ENCODE results near the gene CCDC83.
"Not testable (repeated sequence)": the region's sequence is repeated elsewhere in the genome, so short reads cannot be mapped to it uniquely, and the experiment has no call there.

The CCDC83 gene

DNA sequence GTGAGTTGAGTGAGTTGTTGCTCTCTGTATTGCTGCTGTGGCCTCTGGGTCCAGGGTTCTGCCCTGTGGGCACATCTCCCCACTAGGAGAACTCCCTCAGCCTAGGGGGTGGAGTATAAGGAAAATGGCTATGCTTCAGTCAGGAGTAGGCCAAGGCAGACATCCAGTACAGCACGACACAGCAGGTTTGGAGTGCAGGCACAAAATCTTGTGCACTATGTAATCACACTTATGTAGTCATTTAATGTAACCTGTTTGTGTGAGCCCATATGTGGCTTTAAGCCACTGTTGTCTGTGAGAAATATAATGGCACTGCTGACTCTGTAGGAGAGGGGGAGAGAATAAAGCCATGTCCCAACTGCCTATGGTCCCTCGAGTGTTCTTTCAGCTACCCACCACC lies 90.1 kb downstream of the CCDC83 start:
- ATAC-seq (replicated peaks) (no peak), DNase-seq (no peak)
- H3K36me3 Mint-ChIP-seq (ENCODE audit: insufficient read depth) = peaks cover 4% of the 10 kb centered on the region
- no peak overlapping the region for H3K27ac Mint-ChIP-seq
- peaks cover 0 to 3% of the 10 kb centered on the region in 2 donors for H3K9me3 Mint-ChIP-seq
- H3K27me3 Mint-ChIP-seq = no peaks in the 10 kb centered on the region
- H3K4me1 Mint-ChIP-seq (ENCODE audit: low read depth in 2 of 2) = peaks cover 4 to 20% of the 10 kb centered on the region in 2 donors
- no peak overlapping the region for H3K4me3 Mint-ChIP-seq

DNA sequence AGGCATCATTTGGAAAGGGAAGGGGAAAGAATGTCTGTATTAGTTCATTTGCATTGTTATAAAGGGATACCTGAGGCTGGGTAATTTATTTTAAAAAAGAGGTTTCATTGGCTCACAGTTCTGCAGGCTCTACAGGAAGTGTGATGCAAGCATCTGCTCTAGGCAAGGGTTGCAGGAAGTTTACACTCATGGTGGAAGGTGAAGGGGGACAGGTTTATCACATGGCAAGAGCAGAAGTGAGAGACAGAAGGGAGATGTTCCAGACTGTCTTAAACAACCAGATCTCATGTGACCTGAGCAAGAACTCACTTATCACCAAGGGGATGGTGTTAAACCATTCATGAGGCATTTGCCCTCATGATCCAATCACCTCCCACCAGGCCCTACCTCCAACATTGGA lies 90.6 kb downstream of the CCDC83 start:
- H3K36me3 Mint-ChIP-seq (ENCODE audit: insufficient read depth) = peaks cover 4% of the 10 kb centered on the region
- DNase-seq (no peak), ATAC-seq (replicated peaks) (peak; percentile 70)
- H3K27me3 Mint-ChIP-seq = no peaks in the 10 kb centered on the region
- H3K27ac Mint-ChIP-seq = peak overlapping the region in 1 of 2 donors; percentile 28
- peaks cover 4 to 20% of the 10 kb centered on the region in 2 donors for H3K4me1 Mint-ChIP-seq (ENCODE audit: low read depth in 2 of 2)
- no peak overlapping the region for H3K4me3 Mint-ChIP-seq
- H3K9me3 Mint-ChIP-seq = peaks cover 1 to 3% of the 10 kb centered on the region in 2 donors

DNA sequence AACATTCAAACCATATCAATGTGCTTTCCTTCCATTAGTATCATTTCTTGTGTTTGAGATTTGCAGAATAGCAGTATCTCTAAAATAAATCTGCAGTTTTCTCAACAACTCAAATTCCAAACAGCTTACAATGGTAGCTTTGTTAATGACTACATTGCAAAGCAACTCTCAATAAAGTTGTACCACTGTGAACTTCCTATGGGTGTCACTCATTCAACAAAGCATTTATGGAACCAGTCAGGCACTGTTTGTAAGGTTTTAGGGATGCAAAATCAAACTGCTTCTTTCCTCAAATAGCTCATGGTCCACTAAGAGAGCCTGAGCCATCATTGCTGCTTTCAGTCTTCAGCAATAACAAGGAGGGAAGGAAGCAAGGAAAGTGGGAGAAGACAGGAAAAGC lies 91.0 kb downstream of the CCDC83 start:
- ATAC-seq (replicated peaks) (no peak), DNase-seq (no peak)
- Mint-ChIP-seq H3K36me3 (ENCODE audit: insufficient read depth) (peaks cover 4% of the 10 kb centered on the region), H3K4me3 (no peak overlapping the region), H3K27me3 (no peaks in the 10 kb centered on the region), H3K4me1 (ENCODE audit: low read depth in 2 of 2) (peaks cover 4 to 20% of the 10 kb centered on the region in 2 donors), H3K27ac (peak overlapping the region in 1 of 2 donors; percentile 84), H3K9me3 (peaks cover 4 to 5% of the 10 kb centered on the region in 2 donors)

DNA sequence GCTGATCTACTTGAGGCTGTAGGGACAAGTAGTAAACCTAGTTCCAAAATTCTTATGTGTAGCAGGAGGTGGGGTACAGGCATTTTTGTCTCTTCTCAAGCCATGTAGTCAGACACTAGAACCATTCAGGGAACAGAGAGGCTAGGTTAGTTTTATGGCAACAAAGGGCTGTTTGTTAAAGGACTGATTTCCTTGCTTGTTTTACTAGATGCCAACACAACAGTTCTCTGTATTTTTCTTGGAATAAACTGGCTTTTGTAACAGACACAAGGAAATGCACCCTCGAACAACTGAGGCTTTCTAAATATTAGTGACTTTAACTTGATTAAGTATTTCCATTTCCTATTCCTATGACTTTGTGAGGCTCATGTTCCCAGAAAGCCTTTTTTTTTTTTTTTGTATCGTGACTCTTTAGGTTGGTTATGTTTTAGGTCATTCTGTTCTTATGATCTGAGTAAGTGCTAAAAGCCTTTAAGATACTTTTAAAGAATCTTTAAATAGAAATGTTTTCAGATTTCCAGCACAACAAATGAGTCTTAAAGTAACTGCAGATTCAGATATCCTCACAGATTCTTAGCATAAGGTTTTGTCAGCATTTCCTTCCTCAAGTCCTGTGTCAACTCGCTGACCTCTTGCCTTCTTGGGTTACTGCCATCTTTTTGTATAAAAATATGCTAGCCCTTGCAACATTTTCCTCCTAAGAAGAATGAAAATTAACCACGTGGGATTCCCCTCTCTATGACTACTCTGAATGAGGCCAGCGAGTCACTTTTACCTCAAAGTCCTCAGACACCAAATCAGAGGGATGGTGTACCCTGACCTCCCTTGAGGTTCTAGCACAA lies 92.5 kb downstream of the CCDC83 start:
- Mint-ChIP-seq H3K4me1 (ENCODE audit: low read depth in 2 of 2) (peaks cover 4 to 20% of the 10 kb centered on the region in 2 donors), H3K4me3 (no peak overlapping the region), H3K27ac (peak overlapping the region in 1 of 2 donors; percentile 20), H3K9me3 (peaks cover 5 to 10% of the 10 kb centered on the region in 2 donors), H3K27me3 (no peaks in the 10 kb centered on the region), H3K36me3 (ENCODE audit: insufficient read depth) (peaks cover 5% of the 10 kb centered on the region)
- DNase-seq = no peak
- peak; percentile 57 for ATAC-seq (replicated peaks)

DNA sequence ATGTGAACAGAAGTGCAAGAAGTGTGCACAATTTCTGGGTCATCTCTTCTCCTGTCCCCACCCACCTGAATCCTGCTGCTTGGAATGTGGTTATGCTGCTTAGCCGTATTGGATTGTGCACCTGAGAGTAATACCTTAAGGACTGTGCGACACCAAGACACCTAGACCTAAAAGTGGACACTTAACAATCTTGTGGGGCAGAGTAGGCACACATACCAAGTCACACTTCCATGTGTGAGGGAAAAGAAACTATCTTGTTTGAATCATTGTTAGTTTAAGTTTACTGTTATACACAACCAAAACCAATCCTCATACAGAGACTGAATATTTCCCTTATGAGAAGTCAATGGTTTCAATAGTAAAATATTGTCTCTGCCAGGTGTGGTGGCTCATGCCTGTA lies 93.7 kb downstream of the CCDC83 start:
- Mint-ChIP-seq H3K4me1 (ENCODE audit: low read depth in 2 of 2) (peaks cover 4 to 20% of the 10 kb centered on the region in 2 donors), H3K27me3 (no peaks in the 10 kb centered on the region), H3K36me3 (ENCODE audit: insufficient read depth) (peaks cover 14% of the 10 kb centered on the region), H3K4me3 (no peak overlapping the region), H3K9me3 (peaks cover 7 to 10% of the 10 kb centered on the region in 2 donors), H3K27ac (peak overlapping the region in 1 of 2 donors; percentile 20)
- ATAC-seq (replicated peaks) (no peak), DNase-seq (no peak)

DNA sequence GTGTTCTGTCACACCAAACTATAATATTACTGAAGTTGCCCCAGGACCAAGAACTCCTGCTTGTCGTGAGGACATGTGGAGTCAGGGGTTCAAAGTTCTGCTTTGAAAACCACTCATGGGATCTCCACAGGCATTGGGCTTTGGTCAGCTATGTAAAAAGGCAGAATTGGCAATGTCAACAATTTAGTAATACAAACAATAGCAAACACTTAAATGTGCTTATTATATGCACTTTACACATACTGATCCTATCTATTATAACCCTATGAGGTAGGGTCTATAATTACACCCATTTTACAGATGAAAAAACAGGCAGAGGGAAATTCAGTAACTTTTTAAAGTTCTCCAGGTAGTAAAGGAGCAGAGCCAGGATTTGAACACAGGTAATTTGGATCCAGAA lies 94.6 kb downstream of the CCDC83 start:
- H3K36me3 Mint-ChIP-seq (ENCODE audit: insufficient read depth) = peaks cover 20% of the 10 kb centered on the region
- no peak for DNase-seq
- H3K27me3 Mint-ChIP-seq = no peaks in the 10 kb centered on the region
- H3K4me1 Mint-ChIP-seq (ENCODE audit: low read depth in 2 of 2) = peaks cover 4 to 20% of the 10 kb centered on the region in 2 donors
- no peak for ATAC-seq (replicated peaks)
- H3K27ac Mint-ChIP-seq = no peak overlapping the region
- H3K9me3 Mint-ChIP-seq = peaks cover 7 to 10% of the 10 kb centered on the region in 2 donors
- no peak overlapping the region for H3K4me3 Mint-ChIP-seq

DNA sequence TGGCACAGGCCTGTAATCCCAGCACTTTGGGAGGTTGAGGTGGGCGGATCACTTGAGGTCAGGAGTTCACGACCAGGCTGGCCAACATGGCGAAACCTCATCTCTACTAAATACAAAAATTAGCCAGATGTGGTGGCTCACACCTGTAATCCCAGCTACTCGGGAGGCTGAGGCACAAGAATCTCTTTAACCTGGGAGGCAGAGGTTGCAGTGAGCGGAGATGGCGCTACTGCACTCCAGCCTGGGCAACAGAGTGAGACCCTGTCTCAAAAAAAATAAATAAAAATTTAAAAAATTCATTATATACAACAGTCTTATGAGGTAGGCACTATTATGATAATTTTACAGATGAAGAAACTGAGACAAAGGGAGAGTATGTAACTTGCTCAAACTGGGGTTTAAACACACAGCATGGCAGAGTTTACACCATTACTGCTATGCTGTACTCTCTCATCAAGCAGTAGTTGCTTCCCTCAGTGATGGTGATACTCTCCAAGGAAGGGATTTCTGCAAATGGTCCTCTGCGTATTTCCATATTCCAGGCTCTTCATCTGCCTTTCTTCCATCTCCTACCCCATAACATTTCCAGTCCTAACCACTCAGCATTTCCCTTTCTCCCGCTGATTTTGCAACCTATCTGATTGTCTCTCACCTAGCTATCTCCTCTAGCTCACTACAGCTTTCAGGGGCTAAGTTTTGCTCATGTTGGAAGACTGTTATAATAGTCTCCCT lies 95.3 kb downstream of the CCDC83 start:
- peaks cover 27% of the 10 kb centered on the region for H3K36me3 Mint-ChIP-seq (ENCODE audit: insufficient read depth)
- peaks cover 4 to 17% of the 10 kb centered on the region in 2 donors for H3K4me1 Mint-ChIP-seq (ENCODE audit: low read depth in 2 of 2)
- H3K9me3 Mint-ChIP-seq = peaks cover 7 to 10% of the 10 kb centered on the region in 2 donors
- ATAC-seq (replicated peaks) (no peak), DNase-seq (no peak)
- no peak overlapping the region for H3K27ac Mint-ChIP-seq
- H3K27me3 Mint-ChIP-seq = no peaks in the 10 kb centered on the region
- no peak overlapping the region for H3K4me3 Mint-ChIP-seq

DNA sequence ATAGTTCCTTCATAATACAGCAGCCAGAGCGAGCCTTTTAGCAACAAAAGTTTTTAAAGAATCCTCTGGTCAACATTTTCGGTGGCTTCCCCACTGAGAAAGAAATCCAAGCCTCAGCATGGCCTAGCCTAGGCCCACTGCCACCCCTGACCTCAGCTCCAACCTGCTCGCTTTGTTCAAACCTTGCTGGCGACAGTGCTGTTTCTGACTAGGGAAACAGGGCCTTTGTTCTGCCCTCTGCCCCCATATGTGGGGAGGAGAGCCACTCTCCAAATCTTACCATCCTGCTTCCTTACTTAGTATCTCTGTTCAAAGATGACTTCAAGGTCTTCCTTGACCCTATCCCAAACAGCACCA lies 95.8 kb downstream of the CCDC83 start:
- no peaks in the 10 kb centered on the region for H3K27me3 Mint-ChIP-seq
- H3K4me1 Mint-ChIP-seq (ENCODE audit: low read depth in 2 of 2) = peaks cover 0 to 12% of the 10 kb centered on the region in 2 donors
- peaks cover 31% of the 10 kb centered on the region for H3K36me3 Mint-ChIP-seq (ENCODE audit: insufficient read depth)
- ATAC-seq (replicated peaks) (no peak), DNase-seq (no peak)
- peaks cover 4 to 10% of the 10 kb centered on the region in 2 donors for H3K9me3 Mint-ChIP-seq
- H3K4me3 Mint-ChIP-seq = no peak overlapping the region
- no peak overlapping the region for H3K27ac Mint-ChIP-seq

DNA sequence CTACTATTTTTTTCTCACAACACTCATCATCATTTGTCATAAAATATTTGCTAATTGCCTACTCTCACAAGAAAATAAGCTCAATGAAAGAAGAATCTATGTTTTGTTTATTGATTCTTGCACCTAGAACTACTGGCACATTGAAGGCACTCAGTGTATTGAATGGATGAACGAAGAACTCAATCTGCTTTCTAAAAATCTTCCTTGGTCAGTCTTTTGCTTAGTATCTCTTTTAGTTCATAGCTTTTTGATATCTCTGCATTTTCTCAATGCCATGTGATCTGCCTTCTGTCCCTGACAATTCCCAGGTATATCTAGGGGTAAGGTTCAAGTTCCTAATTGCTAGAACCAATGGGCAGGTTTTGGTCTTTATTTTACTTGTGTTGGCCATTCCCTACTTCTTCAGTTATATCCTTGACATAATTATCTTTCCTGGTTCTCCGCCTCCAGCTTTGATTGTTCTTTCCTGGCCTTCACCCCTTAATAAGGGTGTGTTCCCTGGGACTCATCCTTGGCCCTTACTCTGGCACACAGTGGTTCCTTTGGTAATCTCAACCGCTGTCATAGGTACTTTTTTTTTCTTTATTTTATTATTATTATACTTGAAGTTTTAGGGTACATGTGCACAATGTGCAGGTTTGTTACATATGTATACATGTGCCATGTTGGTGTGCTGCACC lies 96.4 kb downstream of the CCDC83 start:
- DNase-seq = no peak
- H3K36me3 Mint-ChIP-seq (ENCODE audit: insufficient read depth) = peaks cover 36% of the 10 kb centered on the region
- no peaks in the 10 kb centered on the region for H3K27me3 Mint-ChIP-seq
- H3K4me3 Mint-ChIP-seq = no peak overlapping the region
- H3K27ac Mint-ChIP-seq = no peak overlapping the region
- peaks cover 4 to 10% of the 10 kb centered on the region in 2 donors for H3K9me3 Mint-ChIP-seq
- ATAC-seq (replicated peaks) = no peak
- peaks cover 0 to 7% of the 10 kb centered on the region in 2 donors for H3K4me1 Mint-ChIP-seq (ENCODE audit: low read depth in 2 of 2)

DNA sequence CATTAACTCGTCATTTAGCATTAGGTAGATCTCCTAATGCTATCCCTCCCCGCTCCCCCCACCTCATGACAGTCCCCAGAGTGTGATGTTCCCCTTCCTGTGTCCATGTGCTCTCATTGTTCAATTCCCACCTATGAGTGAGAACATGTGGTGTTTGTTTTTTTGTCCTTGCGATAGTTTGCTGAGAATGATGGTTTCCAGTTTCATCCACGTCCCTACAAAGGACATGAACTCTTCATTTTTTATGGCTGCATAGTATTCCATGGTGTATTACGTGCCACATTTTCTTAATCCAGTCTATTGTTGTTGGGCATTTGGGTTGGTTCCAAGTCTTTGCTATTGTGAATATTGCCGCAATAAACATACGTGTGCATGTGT lies 96.9 kb downstream of the CCDC83 start:
- H3K4me3 Mint-ChIP-seq; ATAC-seq (replicated peaks); H3K27me3 Mint-ChIP-seq; DNase-seq; H3K27ac Mint-ChIP-seq; H3K9me3 Mint-ChIP-seq; H3K4me1 Mint-ChIP-seq (ENCODE audit: low read depth in 2 of 2): not testable (repeated sequence)
- peaks cover 42% of the 10 kb centered on the region for H3K36me3 Mint-ChIP-seq (ENCODE audit: insufficient read depth)

DNA sequence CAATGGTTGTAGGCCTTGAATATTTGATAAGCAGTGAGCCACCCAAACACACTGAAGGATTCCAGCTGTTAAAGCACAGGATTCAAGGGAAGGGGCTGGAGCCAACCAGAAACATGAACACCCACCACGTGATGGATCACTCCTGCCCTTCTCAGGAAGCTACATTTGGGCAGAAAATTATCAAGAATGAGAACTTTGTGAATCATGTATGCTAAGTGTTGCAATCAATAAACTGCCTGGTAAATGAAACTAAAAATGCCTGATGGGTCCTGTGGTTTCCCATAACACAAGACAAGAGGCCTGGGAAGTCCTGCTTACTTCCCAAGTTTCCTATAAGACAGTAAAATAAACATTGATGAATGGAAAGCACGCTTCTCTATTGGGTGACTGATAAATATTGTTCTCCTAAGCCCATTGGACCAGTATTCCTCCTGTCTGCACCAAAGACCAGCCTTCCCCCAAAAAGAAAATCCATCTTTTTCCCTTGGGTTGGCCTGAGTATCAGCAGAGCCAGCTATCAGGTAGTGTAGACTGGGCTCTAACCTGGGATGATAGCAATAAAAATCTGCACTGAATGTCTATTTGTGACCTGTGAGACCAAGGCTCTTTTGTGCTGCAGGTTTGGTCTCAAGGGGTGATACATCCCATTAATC lies 98.4 kb downstream of the CCDC83 start:
- DNase-seq (no peak), ATAC-seq (replicated peaks) (no peak)
- Mint-ChIP-seq H3K4me3 (no peak overlapping the region), H3K9me3 (peaks cover 4 to 10% of the 10 kb centered on the region in 2 donors), H3K4me1 (ENCODE audit: low read depth in 2 of 2) (no peaks in the 10 kb centered on the region), H3K27me3 (no peaks in the 10 kb centered on the region), H3K27ac (peak overlapping the region; percentile 20 to 66), H3K36me3 (ENCODE audit: insufficient read depth) (peaks cover 55% of the 10 kb centered on the region)

DNA sequence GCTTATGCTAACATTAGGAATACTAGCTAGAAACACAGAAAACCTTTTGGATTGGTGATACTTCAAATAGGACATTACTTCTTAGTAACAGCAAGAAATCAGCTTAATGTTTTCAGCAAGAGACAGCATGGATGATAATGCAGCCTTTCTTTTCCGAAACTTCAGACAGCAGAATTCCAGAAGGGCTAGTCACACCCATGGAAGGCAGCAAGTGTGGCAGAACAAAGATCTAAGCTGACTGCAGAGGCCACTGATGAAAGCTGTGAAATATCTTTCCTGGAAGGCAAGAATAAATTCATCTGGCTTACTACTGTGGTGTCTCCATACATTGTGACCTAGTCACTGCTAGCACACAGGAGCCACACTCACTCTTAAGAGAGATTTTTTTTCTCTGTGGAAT lies 100.3 kb downstream of the CCDC83 start:
- peak overlapping the region in 1 of 2 donors; percentile 15 for H3K27ac Mint-ChIP-seq

DNA sequence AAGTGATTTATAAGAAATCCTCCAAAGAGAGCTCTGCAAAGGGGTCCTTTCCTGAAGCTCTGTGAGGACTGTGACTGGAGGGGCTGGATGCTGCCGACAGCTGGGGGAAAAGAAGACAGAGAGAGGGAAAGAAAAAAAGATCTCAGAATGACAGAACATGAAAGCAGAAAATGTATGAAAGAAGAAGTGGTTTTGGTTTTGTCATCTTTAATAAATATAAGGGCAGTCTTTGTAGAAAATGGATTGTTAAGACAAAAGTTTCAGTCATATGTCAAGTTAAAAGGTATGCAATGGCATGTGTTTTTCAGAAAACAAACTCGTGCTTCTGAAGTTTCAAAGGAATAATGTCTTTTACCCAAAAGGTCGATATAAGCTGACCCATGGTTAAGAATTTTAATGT lies 105.5 kb downstream of the CCDC83 start:
- Mint-ChIP-seq H3K27ac (peak overlapping the region; percentile 11 to 79), H3K9me3 (no peaks in the 10 kb centered on the region), H3K4me1 (ENCODE audit: low read depth in 2 of 2) (peaks cover 7 to 21% of the 10 kb centered on the region in 2 donors), H3K27me3 (no peaks in the 10 kb centered on the region), H3K4me3 (no peak overlapping the region), H3K36me3 (ENCODE audit: insufficient read depth) (peaks cover 84% of the 10 kb centered on the region)
- DNase-seq (no peak), ATAC-seq (replicated peaks) (no peak)

More for the DNA sequence above, 100.3 kb downstream of the CCDC83 start:
- peaks cover 69% of the 10 kb centered on the region for H3K36me3 Mint-ChIP-seq (ENCODE audit: insufficient read depth)
- peaks cover 4 to 10% of the 10 kb centered on the region in 2 donors for H3K9me3 Mint-ChIP-seq
- DNase-seq (no peak), ATAC-seq (replicated peaks) (no peak)
- H3K4me3 Mint-ChIP-seq = no peak overlapping the region
- no peaks in the 10 kb centered on the region for H3K27me3 Mint-ChIP-seq
- peaks cover under 1 to 2% of the 10 kb centered on the region in 2 donors for H3K4me1 Mint-ChIP-seq (ENCODE audit: low read depth in 2 of 2)
